Tibial nerve (tissue), 4 donors: Measurements from ENCODE around the gene TUB.

Experiments
- CTCF ChIP-seq, 5 experiments: fragments of 200-600 bp in 3 of 5; fragments of 450-650 bp in 2 of 5; sonication (generic) in 3 of 5; IDR thresholded peaks; one replicate each; pipeline ENCODE4 v1.5.1; 2016 to 2019; ENCODE audit warnings: antibody characterized with exemption in 5 of 5, mild to moderate bottlenecking in 3 of 5, moderate library complexity in 2 of 5
- EP300 ChIP-seq, 2 donors: sonication (generic); formaldehyde crosslinking; IDR thresholded peaks; one replicate each; pipeline ENCODE4 v1.6.1; 2017; ENCODE audit warnings: antibody characterized with exemption in 2 of 2, mild to moderate bottlenecking in 1 of 2
- POLR2A ChIP-seq, 2 donors: fragments of 450-650 bp; IDR thresholded peaks; one replicate each; pipeline ENCODE4 v1.6.1; 2017; ENCODE audit warnings: antibody characterized with exemption in 2 of 2, mild to moderate bottlenecking in 2 of 2, moderate library complexity in 2 of 2

GRCh38 chr11:8066911-8067455, 14.0 kb upstream of the TUB start:
- TF ChIP-seq CTCF (IDR thresholded peaks at IDR 0.05) = no peak
- no peak for TF ChIP-seq EP300 (IDR thresholded peaks at IDR 0.05)
- TF ChIP-seq POLR2A (IDR thresholded peaks at IDR 0.05) = no peak
